HEK293 (cell line): ENCODE measurements around the gene INSIG2.

ENCODE experiments used
- TRIM28 ChIP-seq: IDR thresholded peaks from 2 replicates; pipeline ENCODE4 v1.6.1; 2011; ENCODE audit warnings: low read length, control low read depth, borderline replicate concordance
- ZFP69B ChIP-seq: fragments of 450-650 bp; formaldehyde crosslinking; IDR thresholded peaks from 2 replicates; pipeline ENCODE4 v1.5.1; 2016; ENCODE audit warnings: missing biosample characterization, missing genetic modification characterization
- ZNF112 ChIP-seq: fragments of 450-650 bp; formaldehyde crosslinking; IDR thresholded peaks from 2 replicates; pipeline ENCODE4 v1.5.0; 2017; ENCODE audit warnings: missing biosample characterization, missing genetic modification characterization
- ZNF362 ChIP-seq: fragments of 450-650 bp; formaldehyde crosslinking; IDR thresholded peaks from 2 replicates; pipeline ENCODE4 v1.5.1; 2016; ENCODE audit warnings: missing biosample characterization, missing genetic modification characterization
- ZNF391 ChIP-seq: fragments of 450-650 bp; formaldehyde crosslinking; IDR thresholded peaks from 2 replicates; pipeline ENCODE4 v1.5.1; 2016; ENCODE audit warnings: low read depth, missing biosample characterization, missing genetic modification characterization, borderline replicate concordance
- ZXDB ChIP-seq: fragments of 450-650 bp; formaldehyde crosslinking; IDR thresholded peaks from 2 replicates; pipeline ENCODE4 v1.5.1; 2016; ENCODE audit warnings: missing biosample characterization, missing genetic modification characterization
- TF ChIP-seq, protein P1 (sequence below): fragments of 450-650 bp; formaldehyde crosslinking; IDR thresholded peaks from 2 replicates; pipeline ENCODE4 v1.5.1; 2016; ENCODE audit warnings: missing biosample characterization, missing genetic modification characterization

- TF ChIP-seq ZNF391 (tag by site-specific recombination) (no peak), ZXDB (tag by site-specific recombination) (no peak), ZNF362 (no peak), ZNF112 (no peak), ZFP69B (tag by site-specific recombination) (no peak), TRIM28 (no peak)
- TF ChIP-seq, protein P1, sequence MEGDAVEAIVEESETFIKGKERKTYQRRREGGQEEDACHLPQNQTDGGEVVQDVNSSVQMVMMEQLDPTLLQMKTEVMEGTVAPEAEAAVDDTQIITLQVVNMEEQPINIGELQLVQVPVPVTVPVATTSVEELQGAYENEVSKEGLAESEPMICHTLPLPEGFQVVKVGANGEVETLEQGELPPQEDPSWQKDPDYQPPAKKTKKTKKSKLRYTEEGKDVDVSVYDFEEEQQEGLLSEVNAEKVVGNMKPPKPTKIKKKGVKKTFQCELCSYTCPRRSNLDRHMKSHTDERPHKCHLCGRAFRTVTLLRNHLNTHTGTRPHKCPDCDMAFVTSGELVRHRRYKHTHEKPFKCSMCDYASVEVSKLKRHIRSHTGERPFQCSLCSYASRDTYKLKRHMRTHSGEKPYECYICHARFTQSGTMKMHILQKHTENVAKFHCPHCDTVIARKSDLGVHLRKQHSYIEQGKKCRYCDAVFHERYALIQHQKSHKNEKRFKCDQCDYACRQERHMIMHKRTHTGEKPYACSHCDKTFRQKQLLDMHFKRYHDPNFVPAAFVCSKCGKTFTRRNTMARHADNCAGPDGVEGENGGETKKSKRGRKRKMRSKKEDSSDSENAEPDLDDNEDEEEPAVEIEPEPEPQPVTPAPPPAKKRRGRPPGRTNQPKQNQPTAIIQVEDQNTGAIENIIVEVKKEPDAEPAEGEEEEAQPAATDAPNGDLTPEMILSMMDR (tag by site-specific recombination): no peak
These were observed 32.6 kb upstream of the INSIG2 start for GRCh38 chr2:118055512-118056164.
